NCI-H748 (cell line): ENCODE measurements around the gene EXOG.
A peak's percentile ranks its signal among the peaks of the same experiment; 100 is the strongest.

Experiments used
- DNase-seq: peaks from one replicate; lab custom pipeline; 2025; ENCODE audit not compliant: unreplicated experiment; lab: John Stamatoyannopoulos, UW

The EXOG gene

DNA sequence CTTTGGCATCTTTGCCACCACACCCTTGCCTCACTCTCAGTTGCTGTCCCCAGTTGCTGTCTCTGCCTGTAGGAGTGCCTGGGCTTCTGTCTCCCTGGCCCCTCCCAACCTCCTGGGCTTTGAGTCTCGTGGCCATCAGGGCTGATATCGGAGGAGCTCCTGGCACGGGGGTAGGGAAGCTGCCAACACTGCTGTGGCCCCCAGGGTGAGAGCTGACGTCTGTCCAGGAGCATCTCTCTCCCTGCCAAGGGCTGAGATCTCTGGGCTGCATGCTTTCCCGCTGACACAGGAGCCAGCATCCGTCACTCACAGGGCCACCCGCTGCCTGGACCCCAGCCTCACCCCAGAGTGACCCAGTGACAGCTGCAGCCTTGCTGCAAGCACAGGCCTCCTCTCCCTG, 47.4 kb downstream of the EXOG start:
- DNase-seq, result no peak

DNA sequence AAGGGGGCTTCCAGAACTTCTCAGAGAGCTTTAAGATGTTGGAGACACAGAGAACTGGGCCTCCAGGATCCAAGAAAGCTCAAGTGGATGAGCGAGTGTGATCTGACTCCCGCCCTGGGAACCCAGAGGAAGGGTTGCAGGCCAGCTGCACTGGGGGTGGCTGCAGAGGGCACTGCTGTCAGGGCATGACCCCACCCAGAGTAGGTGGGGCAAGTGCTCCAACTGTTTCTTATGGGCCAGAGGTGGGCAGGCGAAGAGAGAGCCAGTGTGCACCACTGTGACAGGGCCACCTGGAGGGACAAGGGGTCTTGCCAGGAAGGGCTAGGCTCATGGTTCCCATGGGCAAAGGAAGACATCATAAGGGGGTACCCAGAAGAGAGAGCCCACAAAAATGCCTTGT, 48.8 kb downstream of the EXOG start:
- DNase-seq, result no peak

DNA sequence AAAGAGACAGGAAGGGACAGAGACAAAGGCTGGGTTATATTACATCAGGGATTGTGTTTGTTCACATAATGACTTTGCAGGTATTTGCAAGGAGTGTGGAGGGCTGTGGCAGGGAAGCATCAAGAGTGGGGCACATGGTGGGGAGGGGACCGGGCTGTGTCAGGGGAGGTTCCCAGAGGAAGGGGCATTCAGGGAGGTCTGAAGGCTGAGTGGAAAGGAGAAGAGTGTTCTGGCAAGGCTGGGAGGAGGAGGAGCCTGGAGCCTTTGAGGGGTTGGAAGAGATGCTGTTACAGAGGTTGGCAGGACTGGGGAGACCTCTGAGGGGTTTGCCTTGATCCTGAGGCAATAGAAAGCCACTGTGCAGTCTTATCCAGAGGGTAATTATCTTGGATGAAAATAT, 49.4 kb downstream of the EXOG start:
- DNase-seq, result peak; percentile 2

DNA sequence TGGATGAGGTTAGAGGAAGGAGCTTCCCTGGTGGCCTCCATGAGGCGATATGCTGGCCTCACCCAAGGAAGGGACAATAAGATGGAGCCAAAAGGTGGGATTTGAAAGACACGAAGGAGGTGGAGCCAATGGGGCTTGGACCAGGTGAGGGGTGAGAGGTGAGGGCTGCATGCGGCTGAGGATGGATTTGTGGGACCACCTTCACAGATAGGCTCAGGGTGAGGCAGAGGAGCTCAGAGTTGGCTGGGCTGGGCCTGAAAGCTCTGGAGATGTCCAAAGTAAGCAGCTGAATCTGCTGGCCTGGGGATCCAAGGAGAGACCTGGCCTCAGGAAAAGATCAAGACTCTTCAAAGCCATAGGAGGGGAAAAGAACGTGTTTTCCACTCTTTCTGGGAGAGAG, 49.8 kb downstream of the EXOG start:
- DNase-seq, result no peak

DNA sequence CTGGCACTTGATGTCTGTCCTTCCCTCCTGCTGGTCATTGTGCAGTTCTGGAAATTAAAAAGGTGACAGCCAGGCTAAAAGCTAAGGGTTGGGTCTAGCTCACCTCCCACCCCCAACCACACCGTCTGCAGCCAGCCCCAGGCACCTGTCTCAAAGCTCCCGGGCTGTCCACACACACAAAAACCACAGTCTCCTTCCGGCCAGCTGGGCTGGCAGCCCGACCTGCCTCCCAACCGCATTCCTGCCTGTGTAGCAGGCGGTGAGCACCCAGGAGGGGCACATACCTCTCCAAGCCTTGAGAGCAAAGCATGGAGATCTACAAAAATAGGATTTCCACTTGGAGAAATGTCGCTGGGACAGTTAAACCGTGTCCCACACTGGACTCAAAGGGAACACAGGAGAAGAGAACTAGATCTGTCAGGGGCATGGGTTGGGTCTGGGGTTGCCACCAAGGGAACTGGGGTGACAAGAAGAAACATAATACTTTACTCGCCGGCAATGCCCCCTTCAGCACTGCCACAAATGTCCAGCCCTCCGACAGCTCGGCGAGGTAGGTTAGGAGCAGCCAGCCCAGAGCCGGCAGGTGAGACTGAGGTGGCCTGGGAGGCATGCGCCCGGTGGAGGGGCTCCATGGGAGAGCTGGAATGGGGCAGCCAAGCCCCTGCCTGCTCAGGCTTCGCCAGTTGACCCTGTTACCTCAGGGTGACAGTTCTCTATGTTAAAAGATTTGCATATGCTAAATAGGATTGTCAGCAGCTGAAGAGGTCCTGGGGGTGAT, 52.2 kb downstream of the EXOG start:
- DNase-seq, result no peak

DNA sequence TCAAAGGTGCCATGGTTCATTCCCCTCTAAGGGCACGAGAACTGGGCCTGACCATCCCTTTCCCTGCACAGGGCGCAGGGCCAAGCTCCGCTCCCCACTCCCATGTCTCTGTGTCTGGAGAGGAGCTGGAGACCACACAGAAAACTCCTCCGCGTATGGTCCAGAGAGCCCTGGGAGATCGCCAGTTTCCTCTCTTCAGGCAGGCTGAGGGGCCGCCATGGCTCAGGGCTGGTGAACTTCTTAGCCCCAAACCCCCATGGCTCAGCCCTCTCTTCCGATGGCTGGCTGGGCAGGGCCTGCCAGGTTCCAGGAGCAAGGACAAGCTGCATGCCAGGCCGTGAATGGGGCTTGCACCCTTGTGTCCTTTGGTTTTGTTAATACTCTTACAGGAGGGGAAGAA, 52.9 kb downstream of the EXOG start:
- DNase-seq, result no peak

DNA sequence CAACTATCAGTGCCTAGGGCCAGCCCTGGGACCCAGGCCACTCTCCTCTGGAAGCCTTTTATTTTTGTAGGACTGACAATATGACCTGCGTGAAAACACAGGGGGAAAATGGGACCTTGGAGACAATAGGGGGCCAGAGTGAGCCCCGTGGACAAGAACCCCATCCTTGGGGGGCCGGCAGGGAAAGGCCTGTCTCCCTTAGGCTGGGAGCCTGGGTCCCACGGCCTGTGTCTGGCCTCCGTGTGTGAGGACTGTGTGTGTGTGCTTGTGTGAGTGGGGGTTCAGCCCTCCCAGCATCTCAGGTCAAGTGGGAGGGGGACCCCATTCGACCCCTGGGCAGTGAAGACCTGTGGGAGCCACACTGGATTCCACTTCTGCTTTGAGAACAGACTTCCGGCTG, 53.3 kb downstream of the EXOG start:
- no peak for DNase-seq

DNA sequence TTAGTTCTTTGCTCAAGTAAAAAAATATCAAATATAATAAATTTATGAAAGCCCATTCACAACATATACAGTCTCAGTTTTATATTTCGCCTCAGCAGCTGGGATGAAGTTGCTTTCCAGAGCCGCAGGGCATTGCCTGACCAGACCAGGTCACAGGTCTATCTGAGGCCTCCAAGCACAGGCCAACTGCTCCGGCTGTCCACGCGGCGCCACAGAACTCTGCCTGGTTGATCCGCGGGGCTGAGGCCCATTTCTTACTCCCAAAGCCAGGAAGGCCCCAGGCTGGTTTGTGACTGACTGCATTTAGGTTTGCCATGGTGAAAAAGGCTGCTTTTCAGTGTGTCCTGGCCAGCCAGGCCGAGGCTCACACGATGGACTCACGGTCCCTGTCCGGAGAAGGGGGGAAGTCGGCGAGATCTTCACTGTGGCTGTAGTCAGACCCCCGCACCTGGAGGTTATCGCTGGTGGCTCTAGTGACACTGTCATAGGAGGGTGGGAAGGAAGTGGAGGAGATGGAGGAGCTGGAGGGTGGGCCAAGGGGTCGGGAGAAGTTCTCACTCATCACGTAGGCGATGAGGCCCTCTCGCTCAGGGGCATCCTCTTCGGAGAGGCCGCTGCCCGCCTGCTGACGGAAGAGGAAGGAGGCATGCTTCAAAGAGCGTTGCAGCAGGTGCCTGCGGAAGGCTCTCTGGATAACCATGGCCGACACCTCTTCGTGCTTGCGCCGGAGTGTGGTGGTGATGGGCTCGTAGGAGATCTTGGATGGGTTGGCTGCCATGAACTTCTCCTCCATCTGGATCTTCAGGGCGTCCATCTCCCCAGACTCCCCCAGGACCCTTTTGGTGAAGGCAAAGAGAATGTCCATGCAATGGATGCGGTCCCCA, 54.1 kb downstream of the EXOG start:
- no peak for DNase-seq

DNA sequence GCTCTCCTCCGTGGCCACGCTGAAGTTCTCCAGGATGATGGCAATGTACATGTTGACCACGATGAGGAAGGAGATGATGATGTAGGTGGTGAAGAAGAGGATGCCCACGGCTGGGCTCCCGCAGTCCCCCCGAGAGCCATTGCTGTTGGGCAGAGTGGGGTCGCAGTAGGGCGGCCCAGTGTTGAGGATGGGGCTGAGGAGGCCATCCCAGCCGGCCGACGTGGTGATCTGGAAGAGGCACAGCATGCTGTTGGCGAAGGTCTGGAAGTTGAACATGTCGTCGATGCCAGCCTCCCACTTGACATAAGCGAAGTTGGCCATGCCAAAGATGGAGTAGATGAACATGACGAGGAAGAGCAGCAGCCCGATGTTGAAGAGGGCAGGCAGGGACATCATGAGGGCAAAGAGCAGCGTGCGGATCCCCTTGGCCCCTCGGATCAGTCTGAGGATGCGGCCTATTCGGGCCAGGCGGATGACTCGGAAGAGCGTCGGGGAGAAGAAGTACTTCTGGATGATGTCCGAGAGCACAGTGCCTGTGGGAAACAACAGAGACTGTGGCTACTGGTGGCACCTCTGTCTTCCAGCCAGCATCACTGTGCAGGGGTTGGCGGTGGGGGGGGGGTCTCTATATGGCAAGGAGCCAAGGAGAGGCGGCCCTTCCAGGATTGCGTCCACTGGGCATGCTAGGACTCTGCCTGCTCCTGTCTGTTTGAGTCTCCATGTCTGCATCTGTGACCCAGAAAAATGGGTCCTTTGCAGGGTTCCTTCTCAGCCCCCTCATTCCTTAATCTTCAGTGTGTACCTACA, 55.1 kb downstream of the EXOG start:
- DNase-seq, result no peak

DNA sequence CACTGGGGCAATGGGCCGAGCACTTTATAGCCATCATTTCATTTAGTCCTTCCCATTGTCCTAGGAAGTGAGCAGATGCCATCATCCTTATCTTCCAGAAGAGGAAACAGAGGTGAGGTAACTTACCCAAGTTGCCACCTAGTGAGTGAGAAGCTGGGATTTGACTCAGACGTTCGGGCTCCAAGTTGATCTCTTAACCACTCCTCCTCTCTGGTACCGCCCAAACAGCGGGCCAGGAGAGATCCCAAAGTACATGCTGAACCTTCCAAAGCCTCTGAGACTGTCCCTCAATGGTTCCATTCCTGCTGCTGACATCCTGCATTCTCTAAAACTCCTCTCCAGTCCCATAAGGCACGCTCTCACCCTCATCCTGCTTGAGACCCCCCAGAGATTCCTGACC, 56.2 kb downstream of the EXOG start:
- no peak for DNase-seq

DNA sequence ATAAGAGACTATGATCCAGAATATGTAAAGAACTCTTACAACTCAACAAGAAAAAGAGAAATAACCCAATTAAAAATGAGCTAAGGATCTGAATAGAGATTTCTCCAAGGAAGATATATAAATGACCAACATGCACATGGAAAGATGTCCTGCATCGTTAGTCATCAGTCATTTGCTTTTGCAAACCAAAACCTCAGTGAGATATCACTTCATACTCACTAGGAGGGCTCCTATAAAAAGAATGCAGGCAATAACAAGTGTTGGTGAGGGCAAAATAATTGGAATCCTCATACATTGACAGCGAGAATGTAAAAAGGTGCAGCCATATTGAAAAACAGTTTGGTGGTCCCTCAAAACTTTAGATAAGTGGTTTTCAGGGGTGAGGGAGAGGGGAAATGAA, 56.9 kb downstream of the EXOG start:
- no peak for DNase-seq

DNA sequence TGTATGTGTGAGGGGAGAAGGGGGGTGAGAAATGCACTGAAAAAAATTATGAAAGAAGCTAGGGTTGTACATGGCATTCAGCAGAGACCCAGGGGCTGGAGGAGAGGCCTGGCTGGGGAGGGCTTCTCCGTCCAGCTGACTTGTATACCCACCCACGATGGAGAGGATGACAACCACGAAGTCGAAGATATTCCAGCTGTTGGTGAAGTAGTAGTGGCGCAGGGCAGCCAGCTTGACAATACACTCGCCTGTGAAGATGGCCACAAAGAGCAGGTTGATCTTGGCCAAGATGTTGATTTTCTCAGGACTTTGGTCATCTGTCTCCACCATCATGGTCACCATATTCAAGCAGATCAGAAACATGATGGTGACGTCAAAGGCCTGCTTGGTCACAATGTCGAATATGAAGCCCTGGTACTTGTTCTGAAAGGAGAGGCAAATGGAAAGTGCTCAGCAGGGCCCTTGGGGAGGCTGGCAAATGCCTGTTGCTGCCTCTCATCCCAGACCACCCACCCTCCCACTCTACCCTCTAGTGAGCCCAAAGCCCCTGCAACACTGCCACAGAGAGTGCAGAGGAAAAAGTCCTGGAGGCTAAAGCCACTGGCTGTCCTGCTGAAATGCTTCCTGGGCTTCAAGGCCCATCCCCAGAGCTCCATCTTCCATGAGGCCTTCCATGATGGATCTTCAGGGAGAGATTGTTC, 58.1 kb downstream of the EXOG start:
- no peak for DNase-seq

DNA sequence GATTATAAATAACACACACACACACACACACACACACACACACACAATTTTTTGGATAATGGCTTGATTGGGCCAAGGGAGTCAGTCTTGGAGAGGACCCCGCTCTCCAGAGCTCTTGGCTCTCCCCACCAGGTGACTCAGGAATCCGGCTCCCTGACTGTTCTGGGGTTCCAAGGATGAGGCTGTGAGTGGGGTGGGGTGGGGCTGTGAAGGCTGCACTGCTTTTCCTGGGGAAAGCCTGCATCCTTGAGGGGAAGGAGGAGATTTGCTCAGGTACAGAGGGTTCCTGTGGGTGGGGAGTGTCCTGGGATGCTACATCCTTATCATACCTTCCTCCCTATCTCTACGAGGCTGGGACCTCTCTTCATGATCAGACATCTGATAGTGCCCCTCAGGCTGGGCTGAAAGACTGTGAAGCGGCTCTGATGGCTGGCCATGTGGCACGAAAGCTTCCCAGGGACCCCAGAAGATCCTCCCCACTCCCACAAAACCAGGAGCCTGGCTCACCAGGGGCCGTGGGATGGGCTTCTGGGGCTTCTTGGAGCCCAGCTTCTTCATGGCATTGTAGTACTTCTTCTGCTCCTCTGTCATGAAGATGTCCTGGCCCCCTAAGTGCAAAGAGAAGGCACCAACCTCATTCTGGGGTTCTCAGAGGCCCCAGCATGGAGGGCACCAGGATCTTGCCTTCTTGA, 59.2 kb downstream of the EXOG start:
- no peak for DNase-seq

DNA sequence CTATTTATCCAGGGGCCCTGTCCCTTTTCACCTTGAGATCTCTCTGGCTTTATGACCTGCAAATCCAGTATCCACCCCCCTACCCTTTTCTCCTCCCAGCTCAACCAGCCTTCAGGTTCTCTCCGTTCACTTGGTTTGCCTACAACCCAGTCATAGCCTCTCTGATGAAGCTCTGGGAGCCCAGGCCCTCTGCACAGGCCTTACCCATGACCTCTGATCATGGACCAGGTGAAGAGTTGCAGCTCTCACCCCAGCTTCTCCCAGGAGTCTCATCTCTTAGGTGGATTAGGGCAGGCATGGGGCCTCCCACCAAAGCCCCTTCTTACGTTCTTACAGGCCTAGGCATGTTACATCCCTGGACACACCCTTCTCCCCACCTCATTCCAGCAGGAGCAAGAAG, 59.8 kb downstream of the EXOG start:
- DNase-seq, result no peak

DNA sequence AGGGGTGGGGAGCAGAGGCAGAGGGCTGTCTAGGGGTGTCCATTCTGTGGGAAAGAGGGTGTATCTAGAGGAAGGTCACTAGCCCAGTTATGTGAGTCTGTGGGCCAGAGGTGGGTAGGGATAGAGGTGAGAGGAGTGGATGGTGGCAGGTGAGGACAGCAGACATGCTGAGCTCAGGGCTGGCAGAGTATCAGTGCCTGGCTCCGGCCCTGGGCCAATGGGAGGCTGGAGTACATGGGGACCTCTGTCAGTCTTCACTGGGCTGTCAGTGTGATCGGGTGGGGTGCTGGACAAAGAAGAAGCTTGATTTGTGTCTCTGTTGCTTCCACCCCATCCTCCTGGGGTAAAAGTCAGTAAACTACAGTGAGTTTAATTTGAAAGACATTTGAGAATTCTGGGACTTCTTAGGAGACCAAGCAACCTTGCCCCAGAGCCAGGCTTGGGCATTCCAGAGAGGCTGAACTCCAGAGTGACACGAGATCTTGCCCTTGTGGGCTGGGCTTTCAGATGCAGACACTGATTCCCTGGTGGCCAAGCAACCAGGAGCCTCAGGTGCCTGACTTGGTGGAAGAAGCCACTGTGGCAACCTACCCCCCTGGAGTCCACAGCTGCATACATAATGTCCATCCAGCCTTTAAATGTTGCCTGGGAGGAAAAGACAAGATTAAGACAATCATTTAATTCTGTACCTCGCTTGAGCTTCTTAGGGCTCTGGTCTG, 60.7 kb downstream of the EXOG start:
- DNase-seq, result no peak

DNA sequence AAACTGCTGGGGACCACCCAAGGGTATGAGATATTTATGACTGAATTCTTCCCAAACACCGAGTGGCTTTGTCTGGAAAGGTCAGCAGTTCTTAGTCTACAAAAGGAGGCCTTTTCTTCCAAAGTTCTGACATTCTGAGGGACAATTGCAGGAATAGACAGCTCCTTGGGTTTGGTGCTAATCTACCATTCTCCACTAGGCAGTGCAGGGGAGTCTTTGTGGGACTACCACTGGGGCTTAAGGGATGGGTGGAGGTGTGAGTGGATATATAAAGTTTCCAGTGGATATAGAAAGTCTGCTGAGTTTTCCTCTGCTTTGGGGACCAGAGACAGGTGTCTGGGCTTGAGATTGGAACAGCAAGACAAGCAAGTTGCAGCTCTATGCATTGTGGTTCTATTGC, 62.7 kb downstream of the EXOG start:
- DNase-seq, result no peak

DNA sequence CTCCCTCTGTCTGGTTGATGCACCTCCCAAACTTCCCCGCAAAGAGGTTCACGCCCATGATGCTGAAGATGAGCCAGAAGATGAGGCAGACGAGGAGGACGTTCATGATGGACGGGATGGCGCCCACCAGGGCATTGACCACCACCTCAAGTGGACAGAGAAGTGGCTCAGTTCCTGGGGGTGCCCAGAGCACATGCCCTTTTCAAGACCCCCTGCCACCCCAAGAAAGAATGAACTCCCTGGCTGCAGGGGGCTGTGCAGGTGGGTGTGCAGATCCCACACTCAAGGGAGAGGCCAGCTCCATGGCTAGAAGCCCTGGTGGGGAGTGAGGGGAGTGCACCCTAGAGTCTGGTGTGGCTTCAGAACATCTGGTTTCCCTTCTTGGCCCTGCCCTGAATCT, 64.1 kb downstream of the EXOG start:
- DNase-seq, result no peak

DNA sequence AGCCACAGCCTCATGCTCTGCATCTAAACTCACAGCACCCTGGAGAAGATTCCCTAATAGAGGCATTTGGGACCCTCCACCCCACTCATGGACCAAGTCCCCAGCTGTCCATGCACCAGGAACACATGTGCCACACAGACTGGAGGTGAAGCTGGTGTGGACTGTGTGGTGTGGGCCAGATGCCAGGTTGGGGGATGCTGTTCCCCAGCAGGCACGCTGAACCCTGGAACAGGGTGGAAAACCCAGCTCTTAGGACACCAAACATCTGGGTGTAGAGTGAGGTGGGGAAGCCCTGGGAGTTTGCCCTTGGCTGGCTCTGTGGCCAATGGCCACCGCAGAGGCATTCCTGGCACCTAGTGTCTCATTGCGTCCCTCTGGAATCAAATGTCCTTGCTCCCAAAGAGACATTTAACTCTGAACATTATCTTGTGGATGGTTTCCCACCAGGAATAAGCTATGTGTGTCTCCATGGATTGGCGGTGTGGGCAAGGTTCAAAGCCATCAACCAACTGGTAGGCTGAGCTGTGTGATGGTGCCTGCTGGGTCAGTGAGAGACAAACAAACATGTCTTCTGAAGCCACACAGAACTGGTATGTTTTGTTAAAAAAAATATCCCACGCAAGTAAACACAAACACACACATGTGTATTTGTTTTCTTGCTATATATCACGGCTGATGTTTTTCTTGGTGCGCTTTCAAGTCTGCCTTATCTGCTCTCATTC, 65.0 kb downstream of the EXOG start:
- DNase-seq, result no peak
